Stimulated activated CD4-positive, alpha-beta T cell treated with anti-CD3 and anti-CD28 coated beads, Interleukin-4, amount 100 ng/mL, for 1 hour (primary cell): ENCODE data around the gene RABGGTA.
"Not testable (repeated sequence)": the region's sequence is repeated elsewhere in the genome, so short reads cannot be mapped to it uniquely, and the experiment has no call there.

Experiments
- DNase-seq: peaks from one replicate; pipeline ENCODE4 v3.0.0-alpha.2; 2020

RABGGTA gene

DNA sequence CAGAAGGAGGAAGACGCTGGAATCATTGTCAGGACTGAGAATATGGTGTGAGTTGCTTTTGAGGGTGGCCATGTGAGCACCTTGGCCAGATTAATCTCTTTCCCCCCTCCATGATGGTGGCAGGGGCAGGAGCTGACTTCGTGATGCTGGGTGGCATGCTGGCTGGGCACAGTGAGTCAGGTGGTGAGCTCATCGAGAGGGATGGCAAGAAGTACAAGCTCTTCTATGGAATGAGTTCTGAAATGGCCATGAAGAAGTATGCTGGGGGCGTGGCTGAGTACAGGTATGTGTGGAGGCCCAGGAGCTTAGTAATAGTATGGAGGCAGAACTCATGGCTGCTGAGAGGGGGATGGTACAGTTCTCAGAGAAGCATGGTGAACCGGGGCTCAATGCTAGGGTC lies 33.3 kb downstream of the RABGGTA start:
- no peak for DNase-seq

DNA sequence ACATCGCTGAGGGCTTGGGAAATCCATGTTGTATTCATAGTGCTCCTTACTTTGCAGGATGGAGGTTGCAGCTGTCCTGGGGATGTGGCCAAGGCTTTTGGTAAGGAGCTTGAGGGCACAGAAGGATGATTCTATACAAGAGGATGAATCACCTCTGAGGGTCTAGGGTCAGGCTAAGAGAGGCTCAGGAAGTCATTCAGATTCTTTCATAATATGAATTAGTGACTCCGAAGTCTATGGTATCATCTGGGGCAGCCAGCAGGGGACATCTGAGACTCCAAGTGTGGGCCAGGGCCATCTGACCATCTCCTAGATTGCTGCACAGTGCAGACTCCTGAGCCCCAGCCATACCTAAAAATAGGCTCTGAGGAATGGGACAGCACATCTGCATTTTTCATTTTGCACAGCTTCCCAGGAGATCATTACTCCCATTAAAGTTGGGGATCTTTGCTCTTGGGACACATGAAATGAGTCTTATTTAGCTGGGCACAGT lies 33.9 kb downstream of the RABGGTA start:
- no peak for DNase-seq

DNA sequence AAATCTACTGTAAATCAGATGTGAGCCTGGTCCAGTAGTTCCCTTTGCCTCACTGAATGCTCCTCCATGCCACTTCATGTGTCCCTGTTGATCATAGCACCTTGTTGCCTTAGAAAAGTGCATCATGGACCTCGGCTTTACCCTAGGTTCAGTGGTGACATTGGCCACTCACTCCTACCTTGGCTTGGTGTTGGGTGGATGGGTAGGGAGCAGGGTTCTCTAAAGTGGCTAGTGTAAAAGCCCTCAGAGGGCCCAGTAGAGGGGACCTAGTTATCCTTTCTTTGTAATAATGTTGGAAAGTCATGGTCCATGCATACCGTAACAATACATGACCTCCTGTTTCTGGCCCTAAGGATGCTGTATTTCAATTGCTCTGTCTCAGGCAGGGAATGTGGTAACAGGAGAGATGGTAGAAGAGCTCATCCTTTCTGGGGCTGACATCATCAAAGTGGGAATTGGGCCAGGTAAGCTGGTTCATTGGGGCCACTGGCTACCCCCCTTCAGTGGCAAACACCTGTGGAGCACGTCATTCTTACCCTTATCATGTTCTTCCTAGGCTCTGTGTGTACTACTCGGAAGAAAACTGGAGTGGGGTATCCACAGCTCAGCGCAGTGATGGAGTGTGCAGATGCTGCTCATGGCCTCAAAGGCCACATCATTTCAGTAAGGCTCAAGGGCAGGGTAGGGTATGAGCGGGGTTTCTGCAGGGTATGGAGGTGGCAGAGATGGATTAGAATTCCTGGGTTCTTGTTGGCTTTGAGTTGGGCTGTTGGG lies 34.5 kb downstream of the RABGGTA start:
- DNase-seq, result no peak

- DNase-seq, result no peak
Measured at GRCh38 chr14:24235804-24236688, 35.4 kb downstream of the RABGGTA start.

DNA sequence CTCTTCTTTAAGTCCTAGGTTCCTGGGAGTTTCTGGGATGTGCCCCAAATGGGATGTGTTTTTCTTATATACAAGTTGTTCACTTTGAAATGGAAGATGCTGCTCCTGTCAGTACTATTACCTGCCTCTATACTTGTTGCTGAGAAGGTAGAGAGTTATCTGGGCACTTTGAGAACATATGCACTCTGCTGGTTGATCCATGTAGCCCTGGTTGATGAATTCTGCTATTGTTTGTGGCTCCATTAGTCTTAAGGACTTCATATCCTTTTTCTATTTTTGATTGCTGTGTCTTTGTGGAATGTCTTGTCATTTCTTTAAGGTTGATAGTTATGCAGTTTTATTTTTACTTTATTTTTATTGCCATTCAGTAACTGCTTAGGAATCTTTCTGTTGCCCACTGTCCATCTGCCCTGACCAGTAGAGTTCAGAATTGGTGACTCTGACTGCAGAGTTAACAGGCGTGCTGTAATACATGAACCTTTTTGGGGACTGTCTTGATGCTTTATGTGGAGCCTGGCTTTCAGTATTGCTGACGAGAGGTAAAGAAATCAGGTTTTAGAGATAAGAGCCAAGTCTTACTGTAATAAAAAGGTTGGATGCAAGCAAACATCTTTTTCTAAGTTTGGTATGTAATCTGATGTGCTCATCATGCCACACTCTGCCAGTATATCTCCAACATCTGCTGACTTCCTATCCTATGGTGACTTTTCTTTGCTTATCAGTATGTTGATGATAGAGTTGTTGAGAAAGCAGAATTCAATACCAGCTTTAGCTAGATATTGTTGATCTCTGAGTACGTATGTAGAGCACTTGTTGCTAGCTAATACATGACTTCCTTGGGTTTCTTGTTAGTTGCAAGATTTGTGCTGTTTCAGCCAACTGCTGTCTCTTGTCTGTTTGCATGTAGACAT lies 37.0 kb downstream of the RABGGTA start:
- DNase-seq, result no peak

- no peak for DNase-seq
Measured at GRCh38 chr14:24233538-24233866, 37.9 kb downstream of the RABGGTA start.

DNA sequence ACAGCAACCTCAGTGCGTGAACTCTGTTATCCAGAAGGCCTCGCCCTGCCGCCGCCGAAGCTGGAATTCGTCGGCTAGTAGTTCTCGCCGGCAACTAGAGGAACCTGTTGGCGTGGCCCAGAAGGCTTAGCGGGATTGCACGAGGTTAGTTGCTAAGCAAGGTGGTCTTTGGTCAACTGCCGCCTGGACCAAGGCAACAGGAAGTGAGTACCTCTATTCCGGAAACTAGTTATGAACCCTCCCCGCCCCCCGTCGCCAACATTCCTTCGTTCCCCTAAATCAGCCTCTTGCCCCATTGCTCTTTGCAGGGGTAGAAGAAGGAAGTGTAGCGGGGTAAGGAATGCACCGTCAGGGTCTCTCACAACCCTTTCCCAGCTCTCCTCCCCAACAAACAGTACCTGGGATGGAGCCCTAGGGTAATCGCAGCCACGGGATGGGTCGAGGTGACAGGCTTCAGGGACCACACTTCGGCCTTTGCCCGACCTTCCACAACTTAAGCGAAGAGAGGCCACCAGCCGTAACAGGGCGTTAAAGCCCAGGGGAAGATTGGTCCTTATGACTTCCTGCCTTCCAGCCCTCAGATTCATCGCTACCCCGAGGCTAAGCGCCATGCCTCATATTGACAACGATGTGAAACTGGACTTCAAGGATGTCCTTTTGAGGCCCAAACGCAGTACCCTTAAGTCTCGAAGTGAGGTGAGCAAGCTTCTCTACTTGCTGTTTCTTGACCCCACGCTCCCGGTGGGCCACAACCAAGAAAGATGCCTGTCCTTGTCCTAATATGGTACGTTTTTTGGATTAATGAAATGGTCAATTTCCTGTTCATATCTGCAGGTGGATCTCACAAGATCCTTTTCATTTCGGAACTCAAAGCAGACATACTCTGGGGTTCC lies 38.5 kb downstream of the RABGGTA start, which contains the start of gene GMPR2:
TSS of gene GMPR2 (plus strand) at position 285 of the 893 bp plus-strand sequence. CDS start at position 610, 325 bp downstream.
- DNase-seq, result no peak

DNA sequence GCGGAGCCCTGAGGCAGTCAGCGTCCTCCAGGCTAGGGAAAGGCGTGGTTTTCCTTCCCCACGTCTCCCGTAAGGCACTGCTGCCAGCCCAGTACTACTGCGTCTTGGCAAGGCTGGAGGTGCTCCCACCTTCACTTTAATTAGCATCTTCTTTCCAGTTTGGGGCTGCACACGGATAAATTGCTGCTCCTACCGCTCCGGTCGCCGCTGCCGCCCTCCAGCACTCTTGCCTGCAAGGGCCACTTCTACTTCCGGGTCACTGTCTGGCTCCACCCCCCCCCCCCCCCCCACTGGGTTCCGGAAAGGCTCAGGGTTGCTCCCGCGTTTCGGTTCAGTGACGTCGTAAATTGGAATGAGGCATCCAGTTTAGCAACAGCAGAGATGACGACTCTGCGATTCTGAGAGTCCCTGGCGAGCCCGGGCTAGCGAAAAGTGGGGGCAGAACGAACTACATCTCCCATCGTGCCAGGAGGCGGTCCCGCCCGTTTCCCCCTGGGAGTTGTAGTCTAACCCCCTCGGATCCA lies 39.2 kb downstream of the RABGGTA start, which contains the start of gene NEDD8:
TSS of gene NEDD8 (minus strand) at position 247 of the 524 bp plus-strand sequence. CDS start at position 147, 100 bp downstream.
- DNase-seq, result peak; percentile 90

DNA sequence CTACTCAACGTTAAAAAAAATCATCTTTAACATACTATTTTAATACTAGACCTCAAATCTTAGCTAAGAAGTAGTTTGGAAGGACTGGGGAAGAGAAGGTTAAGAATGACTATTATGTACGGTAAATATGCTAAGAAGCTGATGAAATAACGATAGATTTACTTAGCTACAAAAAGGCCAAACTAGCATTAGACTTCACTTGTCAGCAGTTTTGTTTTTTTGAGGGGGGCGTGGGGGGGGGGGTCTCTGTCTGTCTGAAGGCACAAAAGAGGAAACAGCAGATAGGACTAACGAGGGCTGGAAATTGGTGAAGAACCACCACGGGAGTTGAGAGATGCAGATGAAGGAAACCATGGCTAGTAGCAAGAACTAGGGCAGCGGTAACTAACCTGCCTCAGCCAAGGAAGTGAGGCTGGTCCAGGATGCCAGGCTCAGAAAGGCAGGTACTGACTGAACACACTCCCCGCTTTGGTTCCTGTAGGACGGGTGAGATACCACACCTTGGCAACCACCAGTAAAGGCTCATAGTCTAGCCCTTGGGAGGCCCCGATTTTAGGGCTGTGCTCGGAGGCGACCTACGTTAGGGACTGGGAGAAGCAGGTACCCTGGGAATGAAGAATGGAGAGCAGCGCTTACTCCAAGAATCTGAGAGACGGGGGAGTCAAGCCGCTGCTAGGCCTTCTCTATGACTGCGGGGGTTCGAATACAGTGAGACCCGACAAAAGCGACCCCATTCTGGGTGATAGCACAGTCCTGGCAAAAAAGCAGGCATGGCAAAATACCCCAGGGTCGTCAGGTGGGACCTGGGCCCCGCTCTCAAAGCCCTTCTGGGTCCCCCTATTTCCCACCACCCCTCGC lies 39.9 kb downstream of the RABGGTA start:
- no peak for DNase-seq

DNA sequence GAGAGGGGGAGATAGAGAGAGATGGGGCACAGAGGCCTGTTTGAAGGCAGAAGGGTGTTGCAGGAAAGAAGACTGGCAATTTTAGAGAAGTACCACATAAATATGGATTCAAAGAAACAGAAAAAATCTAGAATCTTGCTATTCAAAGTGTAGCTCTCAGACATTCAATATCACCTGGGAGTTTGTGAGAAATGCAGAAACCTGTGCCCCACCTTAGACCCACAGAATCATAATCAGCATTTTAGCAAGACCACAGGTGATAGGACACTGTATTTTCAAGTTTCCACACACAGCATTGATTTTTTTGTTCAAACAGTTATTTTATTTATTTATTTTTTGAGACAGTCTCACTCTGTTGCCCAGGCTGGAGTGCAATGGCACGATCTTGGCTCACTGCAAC lies 42.5 kb downstream of the RABGGTA start:
- no peak for DNase-seq

DNA sequence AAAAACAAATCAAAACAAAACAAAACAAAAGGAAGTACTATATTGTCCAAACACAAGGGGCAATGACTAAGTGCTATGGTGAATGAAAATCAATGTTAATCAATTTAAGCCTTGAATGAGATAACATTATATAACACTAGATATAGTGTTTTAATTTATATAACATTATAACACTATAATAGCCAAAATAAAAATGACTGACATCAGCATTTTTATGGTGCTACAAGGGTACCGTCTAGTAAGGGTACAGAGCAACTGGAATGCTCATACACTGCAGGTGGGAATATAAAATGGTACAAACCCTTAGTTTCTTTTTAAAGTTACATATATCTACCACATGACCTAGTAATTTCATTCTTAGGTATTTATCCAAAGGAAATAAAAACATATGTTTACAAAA lies 44.9 kb downstream of the RABGGTA start:
- DNase-seq, result no peak

DNA sequence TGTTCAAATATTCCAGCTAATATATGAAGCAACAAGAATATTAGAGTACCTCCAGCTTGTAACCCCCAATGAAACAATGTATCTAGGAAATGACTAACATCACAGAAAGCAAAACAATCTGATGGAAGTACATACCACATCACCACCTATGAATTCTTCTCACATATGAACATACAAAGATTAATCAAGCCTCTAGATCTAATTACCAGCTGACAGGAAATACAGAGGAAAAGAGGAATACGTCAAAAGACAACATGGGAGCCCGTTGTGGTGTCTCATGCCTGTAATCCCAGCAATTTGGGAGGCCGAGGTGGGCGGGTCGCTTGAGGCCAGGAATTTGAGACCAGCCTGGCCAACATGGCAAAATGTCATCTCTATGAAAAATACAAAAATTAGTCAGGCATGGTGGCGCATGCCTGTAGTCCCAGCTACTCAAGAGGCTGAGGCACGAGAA lies 46.8 kb downstream of the RABGGTA start:
- DNase-seq, result no peak

- not testable (repeated sequence) for DNase-seq
Measured at GRCh38 chr14:24222987-24223386, 48.4 kb downstream of the RABGGTA start.

GRCh38 chr14:24219521-24219920 lies 51.9 kb downstream of the RABGGTA start:
- no peak for DNase-seq

DNA sequence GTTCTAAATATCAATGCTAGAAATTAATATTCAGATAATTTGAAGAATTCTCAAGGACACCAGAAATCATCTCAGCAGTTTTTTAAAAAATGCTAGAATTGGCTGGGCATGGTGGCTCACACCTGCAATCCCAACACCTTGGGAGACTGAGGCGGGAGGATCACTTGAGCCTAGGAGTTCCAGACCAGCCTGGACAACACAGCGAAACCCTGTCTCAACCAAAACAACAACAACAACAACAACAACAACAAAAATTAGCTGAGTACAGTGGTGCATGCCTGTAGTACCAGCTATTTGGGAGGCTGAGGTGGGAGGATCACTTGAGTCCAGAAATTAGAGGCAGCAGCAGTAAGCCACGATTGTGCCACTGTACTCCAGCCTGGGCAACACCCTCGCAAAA lies 52.3 kb downstream of the RABGGTA start:
- DNase-seq, result no peak

DNA sequence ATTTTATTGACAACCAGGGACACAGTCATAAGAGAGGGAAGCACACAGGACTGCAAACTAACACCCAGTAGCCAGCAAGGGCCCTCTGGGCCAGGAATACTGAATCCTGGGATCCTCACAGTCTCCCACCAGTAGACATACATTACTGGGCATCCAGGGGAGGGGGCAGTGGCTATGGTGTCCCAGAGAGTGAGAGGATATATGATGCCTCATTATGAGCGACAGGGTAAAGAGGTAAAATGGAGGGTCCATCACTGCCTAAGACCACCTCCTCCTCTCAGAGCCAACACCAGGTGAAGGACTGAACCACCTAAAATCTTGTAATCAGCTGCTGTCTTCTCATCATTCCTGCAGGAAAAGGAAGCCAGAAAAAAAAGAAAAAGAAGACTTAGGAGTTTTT lies 54.5 kb downstream of the RABGGTA start:
- DNase-seq, result not testable (repeated sequence)

DNA sequence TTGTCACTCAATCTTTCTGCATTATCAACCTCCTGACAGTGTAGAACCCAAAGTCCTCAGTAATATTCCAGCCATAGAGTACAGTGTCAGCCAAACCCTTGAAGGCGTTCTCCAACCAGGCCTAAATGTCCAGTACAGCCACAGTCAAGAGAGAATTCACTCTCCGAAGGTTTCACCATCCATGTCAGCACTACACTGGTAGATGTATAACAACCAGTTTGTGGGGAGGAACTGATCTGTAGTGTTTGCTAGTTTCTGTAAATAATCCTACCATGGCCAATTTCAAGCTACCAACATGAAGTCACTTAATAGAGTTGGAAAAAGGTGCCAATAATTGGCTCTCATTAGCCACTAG lies 55.1 kb downstream of the RABGGTA start:
- DNase-seq, result no peak
